IPS DF 6.9 (cell line): ENCODE measurements around the gene CLIP4.

ENCODE experiments used
- DNase-seq: peaks from one replicate; pipeline ENCODE4 v3.0.0-alpha.2; 2013; ENCODE audit warnings: low read depth, low spot score
- H3K27ac ChIP-seq: one replicate; pipeline ENCODE4 v1.5.1; 2013; ENCODE audit warnings: low read length, control low read depth
- H3K27me3 ChIP-seq: 2 replicates; pipeline ENCODE4 v1.6.1; 2013; ENCODE audit warnings: mild to moderate bottlenecking, low read length; ENCODE audit not compliant: control insufficient read depth, insufficient read depth
- H3K36me3 ChIP-seq: 2 replicates; pipeline ENCODE4 v1.6.1; 2013; ENCODE audit warnings: low read length; ENCODE audit not compliant: control insufficient read depth, insufficient read depth
- H3K4me1 ChIP-seq: 2 replicates; pipeline ENCODE4 v1.6.1; 2013; ENCODE audit warnings: low read length; ENCODE audit not compliant: control insufficient read depth, insufficient read depth
- H3K4me3 ChIP-seq: 2 replicates; pipeline ENCODE4 v1.5.1; 2013; ENCODE audit warnings: mild to moderate bottlenecking, low read length
- H3K9me3 ChIP-seq: 2 replicates; pipeline ENCODE4 v1.6.1; 2013; ENCODE audit warnings: low read length, inconsistent platforms; ENCODE audit not compliant: control insufficient read depth, insufficient read depth
- WGBS: extraction: QIAGEN DNeasy Blood & Tissue Kit; methylation state at CpG from one replicate; pipeline ENCODE4 v1.1.7; 2013; ENCODE audit warnings: mixed read lengths, missing lambda C conversion rate; ENCODE audit not compliant: insufficient read length, insufficient coverage; 5-methylcytosine and 5-hydroxymethylcytosine counted together

The CLIP4 gene, protein sequence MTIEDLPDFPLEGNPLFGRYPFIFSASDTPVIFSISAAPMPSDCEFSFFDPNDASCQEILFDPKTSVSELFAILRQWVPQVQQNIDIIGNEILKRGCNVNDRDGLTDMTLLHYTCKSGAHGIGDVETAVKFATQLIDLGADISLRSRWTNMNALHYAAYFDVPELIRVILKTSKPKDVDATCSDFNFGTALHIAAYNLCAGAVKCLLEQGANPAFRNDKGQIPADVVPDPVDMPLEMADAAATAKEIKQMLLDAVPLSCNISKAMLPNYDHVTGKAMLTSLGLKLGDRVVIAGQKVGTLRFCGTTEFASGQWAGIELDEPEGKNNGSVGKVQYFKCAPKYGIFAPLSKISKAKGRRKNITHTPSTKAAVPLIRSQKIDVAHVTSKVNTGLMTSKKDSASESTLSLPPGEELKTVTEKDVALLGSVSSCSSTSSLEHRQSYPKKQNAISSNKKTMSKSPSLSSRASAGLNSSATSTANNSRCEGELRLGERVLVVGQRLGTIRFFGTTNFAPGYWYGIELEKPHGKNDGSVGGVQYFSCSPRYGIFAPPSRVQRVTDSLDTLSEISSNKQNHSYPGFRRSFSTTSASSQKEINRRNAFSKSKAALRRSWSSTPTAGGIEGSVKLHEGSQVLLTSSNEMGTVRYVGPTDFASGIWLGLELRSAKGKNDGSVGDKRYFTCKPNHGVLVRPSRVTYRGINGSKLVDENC

DNA sequence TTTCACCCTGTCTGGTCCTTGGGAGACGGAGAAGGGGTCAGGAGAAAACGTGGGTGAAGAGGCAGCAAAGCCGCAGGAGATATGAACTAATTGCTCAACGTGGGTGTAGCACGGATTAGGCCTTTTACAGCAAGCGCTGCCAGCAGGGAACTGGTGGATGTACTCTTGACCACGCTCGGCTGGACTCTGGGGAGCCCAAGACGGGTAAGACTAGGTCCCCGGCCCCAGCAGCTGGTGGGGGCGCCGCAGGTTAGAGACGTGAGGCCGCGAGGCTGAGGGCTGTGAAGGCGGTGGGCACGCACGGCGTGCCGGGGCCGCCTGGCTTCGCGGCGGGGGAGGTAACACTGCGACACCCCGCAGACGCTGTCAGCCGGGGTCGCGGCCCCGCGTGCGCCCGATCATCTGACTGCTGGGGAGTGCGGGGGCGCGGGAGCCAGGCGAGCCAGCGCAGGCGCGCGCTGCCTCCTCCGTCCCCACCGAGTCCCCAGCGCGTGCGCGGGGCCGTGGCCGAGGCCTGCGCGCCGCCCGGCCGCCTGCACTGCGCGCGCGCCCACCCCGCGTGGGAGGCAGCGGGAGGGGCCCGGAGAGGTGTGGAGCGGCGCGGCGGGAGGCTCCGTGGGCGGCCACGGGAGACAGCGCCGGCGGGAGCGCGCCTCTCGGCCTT lies at the start of gene CLIP4:
Gene CLIP4 (plus strand): TSS at position 470 of the 664 bp plus-strand sequence. CDS start 5,974 bp downstream, outside the sequence.
- WGBS, result no CpG with 5 or more reads among the region's 76 CpGs
- no peak for DNase-seq
- H3K27ac ChIP-seq, result no peak within 1 kb of the TSS

DNA sequence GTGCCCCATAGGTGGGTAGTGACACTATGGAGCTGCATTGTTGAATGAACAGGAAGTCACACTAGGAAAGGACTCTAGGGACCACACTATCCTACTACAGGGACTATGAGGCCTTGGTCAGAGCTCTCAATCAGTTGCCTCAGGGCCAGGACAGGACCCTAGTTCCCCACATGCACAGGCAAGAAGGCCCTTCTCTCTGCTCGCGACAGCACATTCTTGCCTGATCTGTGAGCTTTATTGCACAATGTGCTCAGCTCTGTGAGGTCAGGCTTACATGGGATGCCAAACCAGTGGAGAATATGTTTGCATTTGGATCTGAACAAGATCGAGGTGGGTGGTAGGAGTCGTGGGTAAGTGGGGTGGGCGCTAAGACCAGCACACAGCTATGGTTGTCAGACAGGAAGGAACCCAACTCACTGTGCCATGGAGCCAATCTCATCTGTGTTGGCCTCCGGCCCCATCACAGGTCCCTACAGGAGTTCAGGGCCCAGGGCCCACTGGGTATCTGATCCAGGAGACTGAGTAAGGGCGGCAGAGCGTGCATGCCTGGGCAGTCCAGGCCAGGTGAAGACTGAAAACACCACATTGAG lies 48.8 kb upstream of the CLIP4 start:
- no peak overlapping the region for H3K27ac ChIP-seq

More for the DNA sequence above, at the start of gene CLIP4:
- Histone ChIP-seq H3K4me3 (peak within 1 kb of the TSS; percentile 60), H3K9me3 (no peaks in the 10 kb centered on the region), H3K36me3 (no peaks in the 10 kb centered on the region; the same call in 1 of the 2 replicates), H3K4me1 (no peaks in the 10 kb centered on the region), H3K27me3 (peaks cover 31% of the 10 kb centered on the region)

DNA sequence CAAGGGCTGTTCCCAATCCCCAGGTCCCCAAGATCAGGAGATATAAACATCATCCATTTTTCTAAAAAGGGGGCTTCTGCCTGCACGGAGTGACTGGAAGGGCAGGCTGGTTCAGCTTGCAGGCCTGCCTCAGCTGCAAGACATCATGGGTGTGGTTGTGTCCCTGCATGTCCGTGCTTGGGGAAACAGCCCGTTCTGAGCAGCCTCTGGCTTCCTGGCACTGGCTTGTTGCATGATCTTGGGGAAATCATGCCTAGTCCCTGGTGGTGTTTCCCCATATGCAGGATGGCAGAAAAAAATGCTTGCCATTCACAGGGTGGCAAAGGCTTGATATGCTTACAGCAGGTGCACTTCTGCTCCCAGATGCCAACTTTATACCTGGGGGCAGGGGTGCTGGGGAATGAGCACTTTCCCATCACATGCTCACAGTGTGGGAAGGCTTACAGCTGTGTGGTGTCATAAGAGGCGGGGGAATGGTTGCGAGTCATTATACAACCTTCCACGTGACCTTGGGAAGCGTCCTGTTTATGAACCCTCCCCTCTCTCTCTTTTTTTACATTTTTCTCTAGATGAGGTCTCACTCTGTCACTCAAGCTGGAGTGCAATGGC lies 48.1 kb upstream of the CLIP4 start:
- H3K4me1 ChIP-seq, result peaks cover 3% of the 10 kb centered on the region; the same call in 1 of the 2 replicates
- no peak overlapping the region for H3K4me3 ChIP-seq
- no peaks in the 10 kb centered on the region for H3K9me3 ChIP-seq
- WGBS, result no CpG with 5 or more reads among the region's 7 CpGs
- no peak overlapping the region for H3K27ac ChIP-seq
- no peak for DNase-seq
- H3K36me3 ChIP-seq, result no peaks in the 10 kb centered on the region
- no peaks in the 10 kb centered on the region for H3K27me3 ChIP-seq

More for the DNA sequence above, 48.8 kb upstream of the CLIP4 start:
- no peaks in the 10 kb centered on the region for H3K27me3 ChIP-seq
- WGBS, result no CpG with 5 or more reads among the region's 8 CpGs
- H3K4me3 ChIP-seq, result no peak overlapping the region
- peaks cover 3% of the 10 kb centered on the region; the same call in 1 of the 2 replicates for H3K4me1 ChIP-seq
- H3K36me3 ChIP-seq, result no peaks in the 10 kb centered on the region
- no peaks in the 10 kb centered on the region for H3K9me3 ChIP-seq
- no peak for DNase-seq

DNA sequence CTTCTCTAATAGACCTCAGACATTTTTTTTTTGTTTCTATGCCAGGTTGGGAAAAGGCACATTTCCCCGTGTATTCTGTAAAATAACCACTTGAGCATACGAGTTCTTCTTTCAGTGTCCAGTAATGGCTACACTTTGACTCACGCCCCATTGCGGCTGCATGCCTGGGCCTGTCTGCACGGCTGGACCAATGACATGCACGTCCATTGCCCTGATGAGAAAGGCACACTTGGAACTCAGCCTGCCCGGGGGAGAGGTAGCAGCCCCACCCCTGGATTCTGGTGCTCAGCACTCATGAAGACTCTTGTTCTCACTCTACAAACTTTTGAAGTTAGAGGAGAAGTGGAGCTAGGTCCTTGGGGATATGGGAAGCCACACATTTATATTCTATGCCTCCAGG lies 46.7 kb upstream of the CLIP4 start:
- Histone ChIP-seq H3K27me3 (no peaks in the 10 kb centered on the region), H3K4me1 (peaks cover 3% of the 10 kb centered on the region; the same call in 1 of the 2 replicates), H3K27ac (no peak overlapping the region), H3K4me3 (no peak overlapping the region), H3K9me3 (no peaks in the 10 kb centered on the region), H3K36me3 (no peaks in the 10 kb centered on the region)
- WGBS, result no CpG with 5 or more reads among the region's 7 CpGs
- DNase-seq, result no peak

DNA sequence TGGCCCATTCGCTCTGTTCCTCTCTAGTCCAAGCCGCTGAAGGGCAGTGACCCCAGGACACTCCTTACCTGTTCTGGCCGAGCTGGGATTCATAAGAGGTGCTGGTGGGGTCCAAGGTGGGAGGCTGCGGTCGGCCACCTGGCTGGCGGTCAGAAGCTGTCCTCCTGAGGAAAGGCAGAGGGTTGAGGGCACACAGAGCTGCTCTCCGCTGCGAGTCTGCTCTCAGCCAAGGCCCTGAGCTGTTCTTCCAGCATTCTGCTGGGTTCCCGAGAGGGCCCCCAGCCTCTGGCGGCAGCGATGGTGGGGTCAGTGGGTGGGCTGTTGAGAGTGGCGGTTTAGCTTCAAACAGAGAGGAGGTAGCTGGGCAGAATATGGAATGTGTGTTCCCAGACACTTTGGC lies 44.7 kb upstream of the CLIP4 start:
- Histone ChIP-seq H3K9me3 (no peaks in the 10 kb centered on the region), H3K27me3 (no peaks in the 10 kb centered on the region), H3K36me3 (no peaks in the 10 kb centered on the region), H3K4me3 (no peak overlapping the region), H3K27ac (no peak overlapping the region), H3K4me1 (no peaks in the 10 kb centered on the region)
- no CpG with 5 or more reads among the region's 12 CpGs for WGBS
- no peak for DNase-seq

DNA sequence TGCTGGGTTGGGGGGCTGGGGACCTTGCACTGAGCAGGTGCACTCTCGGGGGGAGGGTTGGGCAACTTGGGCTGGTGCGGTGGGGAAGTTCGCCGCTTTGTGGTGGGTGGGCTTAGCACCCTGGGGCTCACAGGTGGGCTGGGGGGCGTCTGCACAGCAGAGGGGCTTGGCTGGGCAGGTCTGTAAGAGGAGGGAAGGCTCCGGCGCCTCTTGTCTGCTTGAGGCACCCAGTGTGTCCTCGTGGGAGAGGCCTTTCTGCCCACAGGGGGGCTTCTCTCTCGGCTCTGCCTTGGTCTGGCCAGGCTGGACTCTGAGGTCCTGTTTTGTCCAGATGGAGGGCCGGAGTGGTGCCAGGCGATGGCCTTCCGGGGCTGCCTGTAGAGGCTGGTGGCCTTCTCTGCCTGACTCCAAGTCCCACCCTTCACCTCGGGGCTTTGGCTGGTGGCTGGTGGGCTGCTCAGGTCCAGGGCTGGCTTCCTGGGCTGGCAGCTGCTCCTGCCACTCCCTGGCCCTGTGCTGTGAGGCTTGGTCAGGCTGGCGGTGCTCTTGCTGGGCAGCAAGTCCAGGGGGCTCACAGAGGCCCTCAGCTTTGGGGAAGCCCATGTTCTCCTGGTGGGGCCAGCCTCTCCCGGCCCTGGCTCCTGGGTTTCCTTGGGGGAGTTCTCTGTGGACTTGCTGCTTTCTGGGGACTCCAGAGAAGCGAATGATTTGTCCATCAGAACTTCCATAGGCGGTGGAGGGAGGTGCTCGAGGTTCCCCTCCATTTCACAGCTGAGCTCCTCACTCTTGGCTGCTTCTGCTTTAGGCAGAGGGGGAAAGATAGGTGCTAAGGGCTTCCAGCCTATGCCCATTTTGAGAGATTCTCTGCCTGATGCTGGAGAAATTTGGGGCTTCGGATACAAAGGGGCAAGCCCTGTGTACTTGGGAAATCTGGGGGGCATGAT lies 43.9 kb upstream of the CLIP4 start:
- Histone ChIP-seq H3K27me3 (no peaks in the 10 kb centered on the region), H3K36me3 (no peaks in the 10 kb centered on the region), H3K4me3 (no peak overlapping the region), H3K4me1 (no peaks in the 10 kb centered on the region), H3K9me3 (no peaks in the 10 kb centered on the region), H3K27ac (no peak overlapping the region)
- no peak for DNase-seq
- WGBS, result no CpG with 5 or more reads among the region's 19 CpGs

DNA sequence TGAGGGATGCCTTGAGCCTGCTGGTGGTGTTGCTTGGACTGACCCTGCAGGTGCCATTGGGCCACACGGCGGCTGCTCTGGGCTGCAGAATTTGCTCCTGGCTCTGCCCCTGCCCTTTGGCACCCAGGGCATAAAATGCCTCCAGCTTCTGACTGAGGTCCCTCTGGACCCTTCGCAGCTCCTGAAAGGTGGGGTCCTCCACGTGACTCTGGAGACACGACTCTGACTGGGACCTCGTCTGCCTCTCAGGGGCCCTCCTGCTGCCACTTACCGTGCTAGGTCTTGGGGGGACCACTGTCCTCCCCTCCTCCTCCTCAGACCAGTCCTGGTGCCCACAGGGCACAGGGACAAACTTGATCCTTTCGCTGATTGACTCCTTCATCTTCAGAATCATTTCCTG lies 43.0 kb upstream of the CLIP4 start:
- WGBS, result no CpG with 5 or more reads among the region's 8 CpGs
- Histone ChIP-seq H3K4me3 (no peak overlapping the region), H3K27ac (no peak overlapping the region), H3K9me3 (no peaks in the 10 kb centered on the region), H3K27me3 (no peaks in the 10 kb centered on the region), H3K36me3 (no peaks in the 10 kb centered on the region), H3K4me1 (no peaks in the 10 kb centered on the region)
- DNase-seq, result no peak

DNA sequence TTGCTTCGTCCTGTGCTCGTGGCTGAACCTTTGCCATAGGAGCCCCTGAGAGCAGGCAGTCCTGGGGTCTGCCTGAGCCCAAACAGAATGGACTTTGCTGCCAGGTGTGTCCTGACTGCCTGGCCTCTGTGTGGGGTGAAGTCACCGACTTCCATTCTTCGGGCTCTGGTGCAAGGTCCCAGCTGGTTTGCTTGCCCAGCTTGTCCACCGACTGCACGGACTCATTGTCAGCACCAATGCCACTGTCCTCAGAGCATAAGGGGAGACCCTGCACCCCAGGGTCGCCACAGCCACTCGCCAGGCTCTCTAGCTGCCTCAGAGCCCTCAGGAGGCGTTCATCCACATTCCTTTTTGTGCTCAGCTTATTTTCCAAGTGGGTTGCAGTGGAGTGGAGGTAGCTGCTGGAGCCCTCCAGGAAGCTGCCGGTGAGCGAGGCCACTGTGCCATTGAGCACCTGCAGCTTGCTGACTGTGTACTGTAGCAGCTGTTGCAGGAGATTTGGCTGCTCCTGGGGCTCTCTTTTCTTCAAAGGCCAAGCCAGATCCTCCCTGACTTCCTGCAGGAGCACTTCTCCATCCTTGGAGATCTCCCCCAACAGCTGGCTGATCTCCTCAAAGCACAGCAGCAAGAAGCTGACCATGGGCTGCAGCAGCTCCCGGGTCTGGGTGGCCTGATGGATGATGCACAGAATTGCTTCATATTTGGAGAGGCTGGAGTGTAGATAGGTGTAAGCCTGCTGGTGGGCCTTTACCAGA lies 42.1 kb upstream of the CLIP4 start:
- no peak for DNase-seq

DNA sequence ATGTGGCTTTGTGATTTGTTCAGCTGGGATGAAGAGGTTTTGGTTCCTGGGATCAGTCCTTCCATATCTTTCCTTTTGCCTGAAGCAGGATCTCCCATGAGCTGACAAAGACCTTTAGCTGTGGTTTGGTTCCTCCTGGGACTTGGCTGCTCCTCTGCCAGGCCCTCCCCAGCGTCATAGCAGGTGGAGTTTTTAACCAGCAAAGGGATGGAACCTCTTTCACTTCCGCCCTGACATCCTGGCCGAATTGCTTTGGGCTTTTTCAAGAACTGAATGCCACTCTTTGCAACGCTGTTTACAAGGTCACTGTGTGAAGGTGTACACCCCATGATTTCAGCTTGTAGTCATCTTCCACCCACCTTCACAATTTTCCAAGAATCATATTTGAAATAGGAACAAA lies 41.3 kb upstream of the CLIP4 start:
- H3K9me3 ChIP-seq, result no peaks in the 10 kb centered on the region
- H3K27ac ChIP-seq, result no peak overlapping the region
- WGBS, result no CpG with 5 or more reads among the region's 4 CpGs
- no peaks in the 10 kb centered on the region for H3K4me1 ChIP-seq
- no peak for DNase-seq
- H3K27me3 ChIP-seq, result no peaks in the 10 kb centered on the region
- no peaks in the 10 kb centered on the region for H3K36me3 ChIP-seq
- no peak overlapping the region for H3K4me3 ChIP-seq

More for the DNA sequence above, 42.1 kb upstream of the CLIP4 start:
- Histone ChIP-seq H3K36me3 (no peaks in the 10 kb centered on the region), H3K27ac (no peak overlapping the region), H3K4me1 (no peaks in the 10 kb centered on the region), H3K9me3 (no peaks in the 10 kb centered on the region), H3K4me3 (no peak overlapping the region), H3K27me3 (no peaks in the 10 kb centered on the region)
- no CpG with 5 or more reads among the region's 12 CpGs for WGBS
